ENCODE data around the gene ADAMTS17.

DNA sequence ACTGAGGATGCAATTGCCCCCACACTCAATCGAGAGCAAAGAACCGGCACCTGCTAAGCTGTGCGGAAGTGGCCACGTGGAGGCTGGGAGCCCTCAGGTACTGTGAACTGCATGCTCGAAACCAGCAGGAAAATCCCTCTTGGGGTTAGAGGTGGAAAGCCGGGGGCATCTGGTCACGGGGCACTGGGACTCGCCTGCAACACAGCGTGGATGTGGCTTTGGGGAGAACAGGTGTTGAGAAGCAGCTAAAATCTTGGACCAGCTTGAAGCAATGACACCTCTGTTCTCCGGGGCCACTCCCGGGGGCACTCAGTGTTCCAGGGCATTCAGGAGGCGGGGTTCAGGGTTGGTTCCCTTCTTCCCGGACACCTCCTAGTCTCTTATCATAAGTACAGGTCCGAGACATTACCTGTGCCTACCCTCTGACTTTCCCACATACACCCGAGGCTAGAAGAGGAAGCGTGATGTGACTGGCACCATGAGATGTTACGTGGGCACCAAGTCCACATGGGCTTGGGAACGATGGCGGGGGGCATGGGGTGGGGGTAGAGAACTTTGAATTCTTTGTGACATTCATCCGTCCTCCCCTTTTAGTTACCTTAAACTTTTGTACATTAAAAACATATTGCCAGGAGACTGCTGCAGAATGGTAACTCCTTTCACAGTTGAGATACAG, 172.0 kb downstream of the ADAMTS17 start:
- no peak for TF ChIP-seq ZNF274 (IDR thresholded peaks at IDR 0.05; ENCODE audit: low read depth, low read length)
- no peak for TF ChIP-seq YY1 (IDR thresholded peaks at IDR 0.05; ENCODE audit: insufficient read depth, insufficient read length)
- TF ChIP-seq SUZ12 (IDR thresholded peaks at IDR 0.05; ENCODE audit: extremely low read depth, insufficient read depth, insufficient read length): no peak
